GM19023 (cell line): ENCODE results near the gene PPP1R3G.

ENCODE experiments used
- ATAC-seq: cut with Tn5 transposase; IDR thresholded peaks from one replicate; pipeline ENCODE4 v1.9.1; 2021; ENCODE audit warnings: mild to moderate bottlenecking, moderate library complexity; ENCODE audit not compliant: unreplicated experiment

The PPP1R3G gene

GRCh38 chr6:5071216-5071615 is 13.9 kb upstream of the PPP1R3G start:
- ATAC-seq, result no peak

- no peak for ATAC-seq
These were observed 12.7 kb upstream of the PPP1R3G start for GRCh38 chr6:5072440-5072839.

DNA sequence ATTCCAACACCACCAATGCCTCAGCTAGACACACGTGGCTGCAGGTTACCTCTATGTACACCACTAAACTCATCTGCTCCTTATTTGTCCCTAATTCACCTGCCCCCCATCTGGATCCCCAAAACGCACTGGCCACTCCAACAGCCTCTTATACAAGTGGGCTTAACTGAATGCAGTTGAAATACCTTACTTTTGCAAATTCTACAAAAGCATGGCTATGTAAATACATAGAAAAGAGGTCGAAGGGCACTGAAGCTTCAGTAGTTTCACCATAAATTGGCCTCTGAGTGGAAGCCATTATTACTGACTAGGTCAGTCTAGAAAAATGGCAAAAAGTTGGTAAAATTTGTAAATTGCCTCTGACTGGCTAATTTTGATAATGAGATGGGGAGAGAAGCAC is 11.1 kb upstream of the PPP1R3G start:
- ATAC-seq, result no peak

DNA sequence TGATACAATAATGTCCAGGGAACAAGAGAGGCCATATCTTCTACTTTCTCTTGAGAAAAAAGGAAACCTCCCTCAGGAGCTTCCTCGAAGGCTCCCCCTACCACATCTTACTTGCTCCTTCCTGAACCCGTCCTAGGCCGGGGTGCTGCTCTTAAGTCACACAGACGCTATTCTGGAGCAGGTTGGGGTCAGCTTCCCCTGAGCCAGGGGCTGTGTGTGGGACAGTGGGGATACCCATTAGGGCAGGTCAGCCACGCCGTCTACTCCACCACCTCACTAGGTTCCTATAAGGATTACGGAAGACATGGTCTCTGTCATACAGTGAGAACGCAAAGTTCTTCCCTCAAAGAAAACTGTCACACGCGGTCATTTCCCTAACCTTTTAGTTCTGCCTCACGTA is 8.2 kb upstream of the PPP1R3G start:
- ATAC-seq, result no peak

- no peak for ATAC-seq
These were observed 6.9 kb upstream of the PPP1R3G start for GRCh38 chr6:5078121-5078669.

DNA sequence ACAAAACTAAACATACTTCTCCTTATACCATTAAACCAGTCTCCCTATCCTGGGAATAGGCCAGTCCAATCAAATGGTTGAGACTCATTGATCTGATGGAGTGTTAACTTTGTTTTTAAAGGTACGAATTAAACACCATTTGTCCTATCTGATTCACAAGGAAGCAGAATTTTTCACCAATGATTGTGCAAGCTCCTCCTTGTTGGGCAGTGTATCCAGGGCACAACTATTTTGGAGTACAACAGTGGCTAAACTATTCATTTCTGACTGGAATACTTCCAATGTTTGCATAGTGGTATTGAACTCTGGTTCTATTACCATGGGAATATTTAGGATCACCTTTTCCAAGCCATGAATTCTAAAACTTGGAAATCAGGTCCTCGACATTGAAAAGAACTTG is 5.4 kb upstream of the PPP1R3G start:
- no peak for ATAC-seq

DNA sequence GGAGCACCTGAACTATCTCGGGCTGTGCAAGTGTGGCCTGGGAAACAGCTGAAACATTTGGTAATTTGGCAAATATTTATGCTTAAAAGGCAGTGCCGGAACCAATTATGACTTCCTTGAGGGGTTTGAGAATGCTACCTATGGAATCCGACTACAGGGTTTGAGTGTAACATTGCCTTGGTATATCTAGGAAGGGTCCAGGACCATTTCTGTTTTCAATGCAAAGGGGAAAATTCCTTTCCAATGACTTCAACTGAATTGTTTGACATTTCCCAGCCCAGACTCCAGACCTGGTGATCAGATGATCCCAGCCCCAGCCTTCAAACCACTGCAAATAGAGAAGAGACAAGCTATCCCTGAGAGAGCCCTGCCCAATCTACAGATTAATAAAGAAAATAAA is 4.6 kb upstream of the PPP1R3G start:
- ATAC-seq, result no peak

DNA sequence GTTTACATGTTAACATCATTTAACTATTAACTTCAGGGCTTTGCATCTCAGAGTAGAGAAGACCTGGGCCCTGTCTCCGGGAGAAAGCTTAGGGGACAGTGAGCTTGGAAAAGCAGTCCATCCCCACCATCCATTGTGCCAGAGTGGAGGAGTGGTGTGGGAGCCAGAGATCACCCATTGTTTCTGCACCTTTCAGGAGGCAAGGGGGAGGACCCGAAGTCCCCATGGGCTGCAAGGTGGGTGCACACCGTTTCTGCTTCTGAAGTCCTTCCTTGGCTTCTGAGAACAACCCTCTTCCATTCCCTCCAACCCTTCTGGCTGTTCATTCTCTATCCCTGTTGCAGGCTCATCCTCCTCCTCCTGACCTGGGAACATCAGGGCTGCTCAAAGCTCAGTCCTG is 4.0 kb upstream of the PPP1R3G start:
- ATAC-seq, result no peak

- no peak for ATAC-seq
These were observed 3.2 kb upstream of the PPP1R3G start for GRCh38 chr6:5081955-5082354.

DNA sequence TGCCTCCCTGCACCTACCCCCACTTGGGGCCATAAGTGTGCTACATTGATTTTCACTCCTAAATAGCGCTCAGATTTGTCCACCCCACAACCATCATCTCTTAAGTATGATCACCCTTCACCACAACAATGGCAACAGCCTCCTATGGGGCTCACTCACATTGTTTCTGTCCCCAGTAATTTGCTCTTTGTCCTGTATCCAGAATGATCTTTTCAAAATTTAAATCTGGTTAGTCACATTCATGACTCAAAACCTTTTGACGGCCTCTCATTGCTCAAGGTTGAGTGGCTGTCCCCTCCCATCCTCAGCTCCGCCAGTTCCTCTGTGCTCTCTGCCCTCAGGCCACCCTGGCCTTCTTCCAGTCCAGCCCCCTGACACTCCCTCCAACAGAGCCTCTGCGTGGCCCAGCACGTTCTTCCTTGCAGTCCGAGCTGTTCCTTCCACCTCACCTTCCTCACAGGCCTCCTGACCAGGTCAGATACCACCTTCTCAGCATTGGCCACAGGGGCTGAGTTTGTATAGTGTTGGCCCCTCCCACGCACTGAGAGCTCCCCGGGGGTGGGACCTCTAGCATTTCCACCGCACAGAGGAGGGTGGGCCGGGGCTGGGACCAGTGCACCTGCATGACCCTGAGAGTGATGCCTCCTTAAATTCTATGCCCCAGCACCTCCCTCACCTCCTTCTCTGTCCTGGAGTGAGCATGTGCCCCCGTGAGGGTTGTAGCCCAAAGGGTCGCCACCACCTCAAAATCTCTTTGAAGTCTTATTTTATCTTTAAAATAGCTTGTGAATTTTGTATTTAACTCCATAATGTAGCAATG is 2.4 kb upstream of the PPP1R3G start:
- ATAC-seq, result no peak

DNA sequence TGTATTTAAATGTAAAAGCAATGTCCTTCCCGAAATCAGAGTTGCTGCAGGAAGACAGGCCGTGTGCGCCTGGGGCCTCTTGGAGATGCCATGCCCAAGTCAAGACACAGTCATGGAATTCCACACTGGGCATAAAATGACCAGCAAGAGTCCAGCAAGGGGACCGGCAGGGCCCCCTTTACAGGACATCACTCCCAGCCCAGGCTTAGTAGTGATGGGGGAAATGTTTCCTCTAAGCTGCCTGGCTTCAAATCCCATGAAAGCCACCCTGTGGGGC is 1.9 kb upstream of the PPP1R3G start:
- no peak for ATAC-seq

- no peak for ATAC-seq
These were observed 1.3 kb upstream of the PPP1R3G start for GRCh38 chr6:5083813-5084359.

- ATAC-seq, result peak; percentile 41
These were observed 771 bp upstream of the PPP1R3G start for GRCh38 chr6:5084360-5084780.

- ATAC-seq, result peak; percentile 13
These were observed 630 bp downstream of the PPP1R3G start for GRCh38 chr6:5085648-5086293.

DNA sequence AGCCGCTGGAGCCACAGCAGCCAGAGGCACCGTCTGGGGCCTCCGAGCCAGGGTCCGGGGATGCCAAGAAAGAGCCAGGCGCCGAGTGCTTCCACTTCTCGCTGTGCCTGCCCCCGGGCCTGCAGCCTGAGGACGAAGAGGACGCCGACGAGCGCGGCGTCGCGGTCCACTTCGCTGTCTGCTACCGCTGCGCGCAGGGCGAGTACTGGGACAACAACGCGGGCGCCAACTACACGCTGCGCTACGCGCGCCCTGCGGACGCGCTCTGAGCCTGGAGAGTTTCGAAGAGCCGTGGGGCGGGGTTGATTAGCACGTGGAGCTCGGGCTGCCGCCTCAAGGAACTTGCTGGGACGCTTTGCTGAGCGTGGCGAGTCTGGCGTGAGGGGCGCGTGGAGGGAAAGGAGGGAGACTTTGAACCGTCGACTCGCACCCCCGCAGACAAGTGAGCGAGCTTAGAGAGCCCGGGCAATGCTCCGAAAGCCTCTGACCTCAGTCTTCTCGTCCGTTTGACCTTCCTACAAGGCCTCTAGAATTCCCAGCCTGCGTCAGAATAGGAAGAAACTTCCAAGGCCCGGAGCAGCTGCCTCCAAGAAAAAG is 1.3 kb downstream of the PPP1R3G start:
- no peak for ATAC-seq

DNA sequence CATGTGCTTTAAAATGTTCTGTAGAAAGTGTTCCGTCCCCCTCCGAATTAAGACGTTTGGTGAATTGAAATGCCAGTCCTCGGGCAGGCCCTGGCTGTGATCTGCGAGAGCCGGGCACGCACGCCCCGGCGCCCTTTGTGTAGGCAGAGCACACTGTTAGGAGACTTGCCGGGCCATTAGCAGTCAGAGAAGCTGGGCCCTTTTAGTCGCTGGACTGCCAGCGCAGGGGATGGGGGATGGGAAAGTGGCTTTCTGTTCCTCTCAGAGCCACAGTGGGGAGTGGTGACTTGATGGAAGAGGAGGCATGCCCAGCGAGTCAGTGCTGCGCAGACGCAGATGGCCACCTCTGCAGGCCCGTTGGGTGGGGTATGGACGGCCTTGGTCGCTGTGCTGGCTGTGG is 2.2 kb downstream of the PPP1R3G start:
- ATAC-seq, result no peak

DNA sequence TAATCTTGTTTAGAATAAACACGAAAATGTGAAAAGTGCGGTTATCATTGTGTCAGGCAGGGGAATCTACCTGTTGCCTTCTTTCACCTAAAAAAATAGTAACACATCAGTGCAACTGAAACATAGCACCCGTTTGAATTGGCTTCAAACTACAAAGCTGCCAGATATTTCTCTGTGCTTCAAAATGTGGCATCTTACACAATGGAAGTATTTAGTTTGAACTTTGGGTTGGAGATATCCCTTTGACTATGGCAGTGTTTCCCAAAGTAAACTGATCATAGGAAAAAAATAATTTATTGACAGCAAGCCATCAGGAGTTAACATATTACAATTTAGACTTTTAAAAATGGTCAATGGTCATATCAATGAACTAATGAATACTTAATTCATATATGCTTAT is 3.6 kb downstream of the PPP1R3G start:
- no peak for ATAC-seq

DNA sequence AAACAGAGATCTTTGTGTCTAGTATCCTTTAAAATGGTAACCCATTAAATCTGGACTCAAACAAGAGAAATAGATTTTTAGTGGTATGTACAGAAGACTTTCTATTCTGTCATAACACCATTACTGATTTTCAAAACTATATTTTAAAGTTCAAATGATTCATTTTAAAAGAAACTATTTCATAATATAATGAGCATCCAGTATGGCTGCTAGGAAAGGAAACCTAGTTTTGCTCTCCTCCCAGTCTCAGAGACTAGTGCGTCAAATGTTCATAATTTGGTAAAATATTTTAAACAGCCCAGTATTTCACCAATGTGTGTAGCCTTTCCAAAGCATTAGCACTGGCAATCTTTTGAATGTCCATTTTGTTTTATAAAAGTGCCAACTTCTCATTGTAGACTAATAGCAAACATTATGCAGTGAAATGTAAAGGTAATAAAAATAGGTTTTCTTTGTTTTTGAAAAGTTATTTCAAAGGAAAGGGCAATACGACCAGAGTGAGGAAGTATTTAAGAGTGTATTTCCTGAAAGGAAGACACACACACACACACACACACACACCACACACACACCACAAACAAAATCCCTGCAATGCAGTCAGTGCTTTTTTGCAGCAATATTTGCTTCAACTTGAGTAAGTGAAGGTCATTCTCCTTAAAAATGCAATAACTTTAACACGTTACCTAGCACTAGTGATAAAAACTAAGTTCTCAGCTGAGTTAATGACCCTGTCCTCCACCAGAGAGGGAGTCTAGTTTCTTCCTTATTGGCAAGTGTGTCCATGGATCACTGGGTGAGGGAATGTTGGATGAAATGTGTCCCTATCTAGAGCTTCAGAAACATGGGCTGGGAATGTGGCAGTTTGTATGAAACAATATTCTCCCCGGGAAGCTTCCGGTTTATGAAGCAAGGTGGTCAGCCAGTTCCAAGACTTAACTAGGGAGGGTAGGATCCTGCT is 4.6 kb downstream of the PPP1R3G start:
- no peak for ATAC-seq

DNA sequence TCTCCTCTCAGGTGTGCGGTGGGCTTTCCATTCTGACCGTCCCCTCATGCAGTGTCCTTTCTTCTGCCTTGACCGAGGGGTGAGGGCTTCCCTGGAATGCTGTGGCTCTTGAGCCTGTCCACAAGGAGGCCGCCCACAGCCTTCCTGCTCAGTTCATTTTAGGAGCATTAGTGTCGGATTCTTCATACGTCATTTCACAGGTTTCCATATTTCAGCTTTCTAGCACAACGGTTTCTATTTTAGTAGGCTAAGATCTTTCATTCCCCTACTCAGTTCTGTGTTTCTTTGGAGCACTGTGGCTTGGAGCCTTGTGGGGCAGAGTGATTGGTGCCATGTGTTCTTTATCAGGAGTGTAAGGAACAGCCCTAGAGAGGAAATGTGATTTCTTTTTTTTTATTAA is 5.5 kb downstream of the PPP1R3G start:
- no peak for ATAC-seq

DNA sequence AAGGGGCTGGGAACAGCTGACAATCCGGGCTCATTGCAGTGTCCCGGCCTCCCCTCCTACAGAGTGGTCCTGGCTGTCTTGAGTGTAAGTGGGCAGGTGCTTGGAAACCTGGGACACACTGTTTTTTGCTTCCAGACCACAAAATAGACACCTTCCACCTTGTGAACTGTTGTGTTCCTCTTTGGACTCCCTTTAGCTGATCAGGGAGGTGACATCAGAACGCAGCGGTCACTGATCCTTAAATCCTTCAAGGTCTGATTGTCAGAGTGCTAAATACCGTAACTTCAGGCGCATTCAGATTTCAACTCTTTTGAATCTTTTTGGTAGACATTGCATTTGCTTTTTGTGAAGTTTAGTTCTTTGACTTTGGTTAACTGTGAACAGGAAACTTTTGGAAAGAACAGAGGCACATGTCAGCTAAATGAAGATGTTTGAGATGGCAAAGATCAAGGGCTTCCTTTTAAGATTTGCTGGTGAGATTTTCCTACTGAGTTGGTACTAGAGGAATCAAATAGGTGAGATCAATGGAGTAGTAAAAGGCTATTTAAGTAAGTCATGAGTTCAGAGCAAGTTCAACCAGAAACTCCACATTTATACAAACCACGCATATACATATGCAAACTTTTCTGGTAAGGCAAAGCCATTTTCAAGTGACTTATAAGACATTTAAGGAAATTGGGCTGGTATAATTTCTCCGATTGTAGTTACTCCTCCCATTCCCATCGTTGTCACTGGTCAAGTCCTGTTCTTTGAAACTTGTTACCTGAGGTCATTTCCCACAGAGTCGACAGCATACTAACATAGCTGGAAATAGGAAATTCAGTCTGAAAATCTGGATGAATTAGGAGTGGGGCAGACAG is 6.3 kb downstream of the PPP1R3G start:
- no peak for ATAC-seq
